Kidney epithelial cell (primary cell): Measurements from ENCODE around the gene USP6NL. TPM values are rescaled to one million over a fixed set of nuclear protein-coding genes. Genes with fewer than 3 reads are reported as not detected.

Experiments
- DNase-seq: peaks from one replicate; pipeline ENCODE4 v3.0.0-alpha.2; 2010; ENCODE audit warnings: low read depth
- H3K27me3 ChIP-seq: 2 replicates; pipeline ENCODE4 v1.6.0; 2011; ENCODE audit warnings: low read length; ENCODE audit not compliant: control insufficient read depth, insufficient read depth
- H3K36me3 ChIP-seq: 2 replicates; pipeline ENCODE4 v1.5.1; 2011; ENCODE audit warnings: low read length; ENCODE audit not compliant: control insufficient read depth, insufficient read depth
- H3K4me3 ChIP-seq: 2 replicates; pipeline ENCODE4 v1.5.1; 2011; ENCODE audit warnings: low read depth, mild to moderate bottlenecking, control low read depth, low read length
- total RNA-seq: library from RNA; depleted of rRNA; stranded (reverse); fragments of >200 nt; gene quantifications from 2 replicates; pipeline ENCODE4 v1.2.3, GENCODE V29; 2015
- TF ChIP-seq, protein P1 (sequence below): IDR thresholded peaks from 2 replicates; pipeline ENCODE4 v1.5.1; 2011; ENCODE audit warnings: mild to moderate bottlenecking, moderate library complexity, low read length, control low read depth, inconsistent platforms; ENCODE audit not compliant: insufficient read depth, poor library complexity, severe bottlenecking

USP6NL gene
- total RNA-seq, 1 donor from 2014 or later = 21.2 TPM

DNA sequence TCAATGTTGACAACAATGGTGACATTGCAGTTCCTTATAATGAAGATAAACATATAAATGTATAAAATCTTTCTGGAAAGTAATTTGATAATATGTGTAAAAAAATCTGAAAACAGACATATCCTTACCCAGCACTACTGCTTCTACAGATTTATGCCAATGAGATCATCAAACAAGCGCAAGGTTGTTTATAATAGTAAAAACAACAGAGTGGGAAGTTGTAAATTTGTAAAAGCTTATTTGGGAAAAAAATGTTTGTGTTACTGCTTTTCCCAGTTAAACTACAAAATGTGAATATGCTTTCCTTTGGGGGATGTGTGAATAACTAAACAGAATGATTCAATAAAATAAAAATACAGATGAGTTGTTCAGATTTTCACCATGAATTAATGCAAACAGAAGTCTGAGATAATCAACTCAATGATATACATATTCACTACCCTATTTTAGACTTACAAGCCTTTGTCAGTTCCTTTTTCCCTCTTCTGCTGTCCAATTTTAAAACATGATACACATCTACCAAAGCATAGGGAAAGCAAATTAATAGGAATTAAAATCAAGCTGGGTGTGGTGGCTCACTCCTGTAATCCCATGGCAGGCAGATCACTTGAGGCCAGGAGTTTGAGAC, 82.1 kb downstream of the USP6NL start:
- Histone ChIP-seq H3K4me3 (no peak overlapping the region), H3K27me3 (no peaks in the 10 kb centered on the region), H3K36me3 (no peaks in the 10 kb centered on the region)
- TF ChIP-seq, protein P1, sequence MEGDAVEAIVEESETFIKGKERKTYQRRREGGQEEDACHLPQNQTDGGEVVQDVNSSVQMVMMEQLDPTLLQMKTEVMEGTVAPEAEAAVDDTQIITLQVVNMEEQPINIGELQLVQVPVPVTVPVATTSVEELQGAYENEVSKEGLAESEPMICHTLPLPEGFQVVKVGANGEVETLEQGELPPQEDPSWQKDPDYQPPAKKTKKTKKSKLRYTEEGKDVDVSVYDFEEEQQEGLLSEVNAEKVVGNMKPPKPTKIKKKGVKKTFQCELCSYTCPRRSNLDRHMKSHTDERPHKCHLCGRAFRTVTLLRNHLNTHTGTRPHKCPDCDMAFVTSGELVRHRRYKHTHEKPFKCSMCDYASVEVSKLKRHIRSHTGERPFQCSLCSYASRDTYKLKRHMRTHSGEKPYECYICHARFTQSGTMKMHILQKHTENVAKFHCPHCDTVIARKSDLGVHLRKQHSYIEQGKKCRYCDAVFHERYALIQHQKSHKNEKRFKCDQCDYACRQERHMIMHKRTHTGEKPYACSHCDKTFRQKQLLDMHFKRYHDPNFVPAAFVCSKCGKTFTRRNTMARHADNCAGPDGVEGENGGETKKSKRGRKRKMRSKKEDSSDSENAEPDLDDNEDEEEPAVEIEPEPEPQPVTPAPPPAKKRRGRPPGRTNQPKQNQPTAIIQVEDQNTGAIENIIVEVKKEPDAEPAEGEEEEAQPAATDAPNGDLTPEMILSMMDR = no peak
- no peak for DNase-seq

DNA sequence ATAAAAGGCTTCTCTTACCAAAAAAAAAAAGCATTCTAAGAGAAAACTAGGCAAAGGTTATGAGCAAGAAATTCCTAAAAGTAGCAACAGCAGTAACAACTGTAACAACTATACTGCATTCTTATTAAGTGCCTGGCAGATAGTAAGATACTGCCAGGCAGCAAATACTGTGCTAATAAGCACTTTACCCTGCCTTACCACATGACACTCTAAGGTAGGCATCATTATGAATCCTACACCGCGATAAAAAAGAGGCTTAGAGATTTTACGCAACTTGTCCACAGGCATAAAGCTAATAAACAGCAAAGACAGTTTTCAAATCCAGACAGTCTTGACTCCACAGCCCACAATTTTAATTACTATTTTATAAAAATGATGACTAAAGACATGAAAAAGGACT, 83.2 kb downstream of the USP6NL start:
- Histone ChIP-seq H3K36me3 (no peaks in the 10 kb centered on the region), H3K27me3 (no peaks in the 10 kb centered on the region), H3K4me3 (no peak overlapping the region)
- no peak for DNase-seq
- TF ChIP-seq, protein P1 = no peak

DNA sequence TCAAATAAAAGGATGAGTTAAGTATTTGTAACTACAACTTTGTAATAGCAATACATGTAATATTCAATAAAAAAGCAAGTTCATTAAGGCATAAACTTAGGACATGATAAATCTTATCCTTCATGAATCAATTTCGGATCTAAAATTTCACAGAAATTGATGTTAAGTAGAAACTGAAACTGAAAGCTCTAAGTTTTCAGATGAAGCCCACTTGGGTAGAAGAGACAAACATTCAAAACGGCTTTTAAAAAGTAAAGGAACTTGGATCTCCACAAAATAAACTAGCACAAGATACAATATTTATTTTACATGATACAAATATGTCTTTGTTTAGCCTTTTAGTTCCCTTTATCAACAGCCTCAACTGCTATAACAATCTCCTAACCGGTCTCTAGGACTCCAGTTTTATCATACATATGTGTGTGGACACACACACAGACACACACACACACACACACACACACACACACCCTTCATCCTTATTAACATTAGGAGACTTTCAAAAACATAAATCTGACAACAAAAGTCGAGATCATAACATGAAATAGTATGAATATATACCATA, 83.7 kb downstream of the USP6NL start:
- no peaks in the 10 kb centered on the region for H3K27me3 ChIP-seq
- DNase-seq = no peak
- H3K4me3 ChIP-seq = no peak overlapping the region
- TF ChIP-seq, protein P1 = no peak
- no peaks in the 10 kb centered on the region for H3K36me3 ChIP-seq

DNA sequence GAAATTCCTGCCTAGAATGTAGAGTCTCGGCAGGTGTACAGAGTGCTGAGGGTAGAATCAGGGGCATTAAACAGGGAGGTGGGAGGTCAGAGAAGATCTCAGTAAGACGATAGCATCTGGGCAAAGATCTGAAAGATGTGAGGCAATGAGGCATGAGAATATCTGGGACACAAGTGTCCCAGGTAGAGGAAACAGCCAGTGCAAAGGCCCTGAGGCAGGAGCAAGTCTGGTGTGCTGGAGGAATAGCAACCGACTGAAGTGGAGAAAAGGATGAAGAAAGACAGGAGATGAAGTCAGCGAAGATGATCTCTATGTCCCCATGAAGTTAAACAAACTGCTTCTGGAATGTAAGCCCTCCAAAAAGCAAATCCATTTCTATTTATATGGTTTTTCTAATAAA, 84.4 kb downstream of the USP6NL start:
- DNase-seq = no peak
- Histone ChIP-seq H3K27me3 (no peaks in the 10 kb centered on the region), H3K36me3 (no peaks in the 10 kb centered on the region), H3K4me3 (no peak overlapping the region)
- TF ChIP-seq, protein P1 = no peak

DNA sequence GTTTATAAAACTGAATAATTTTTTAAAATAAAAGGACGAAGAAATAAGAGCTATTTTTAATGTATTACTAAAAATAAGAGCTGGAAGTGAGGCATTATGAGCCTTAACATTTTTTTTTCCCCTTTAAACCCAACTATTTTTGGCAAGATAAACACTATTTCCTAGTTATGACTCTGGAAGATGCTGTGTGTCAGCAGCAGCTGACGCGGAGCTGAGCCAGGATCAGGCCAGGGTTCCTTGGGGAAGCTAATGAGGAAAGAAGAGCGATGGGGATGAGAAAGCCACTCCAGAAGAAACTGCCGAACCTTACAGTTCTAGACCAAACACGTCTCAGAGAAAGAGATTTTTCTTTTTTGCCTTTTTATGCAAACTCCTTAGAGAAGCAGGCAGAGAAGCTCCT, 85.9 kb downstream of the USP6NL start:
- Histone ChIP-seq H3K27me3 (no peaks in the 10 kb centered on the region), H3K36me3 (no peaks in the 10 kb centered on the region), H3K4me3 (no peak overlapping the region)
- TF ChIP-seq, protein P1 = no peak
- no peak for DNase-seq

DNA sequence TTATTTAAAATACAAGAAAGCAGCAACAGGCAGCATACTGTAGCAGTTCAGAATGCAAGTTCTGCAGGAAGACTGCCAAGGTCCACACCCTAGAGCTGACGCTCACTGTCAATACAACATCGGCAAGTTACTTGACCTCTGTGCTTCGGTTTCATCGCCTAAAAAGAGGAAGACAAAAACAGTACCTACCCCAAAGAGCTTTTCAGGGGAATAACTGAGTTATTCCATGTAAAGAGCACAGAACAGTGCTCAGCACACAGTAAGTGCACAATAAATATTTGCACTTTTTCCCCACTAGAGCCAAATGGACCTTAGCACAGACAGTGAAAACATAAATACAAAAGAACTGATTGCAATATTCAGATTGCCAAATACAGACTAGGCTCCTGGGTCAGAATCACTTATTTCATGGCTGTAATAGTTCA, 88.6 kb downstream of the USP6NL start:
- Histone ChIP-seq H3K4me3 (no peak overlapping the region), H3K36me3 (no peaks in the 10 kb centered on the region), H3K27me3 (no peaks in the 10 kb centered on the region)
- no peak for DNase-seq
- TF ChIP-seq, protein P1 = no peak
